Measurements from ENCODE around the gene FOLR3.

DNA sequence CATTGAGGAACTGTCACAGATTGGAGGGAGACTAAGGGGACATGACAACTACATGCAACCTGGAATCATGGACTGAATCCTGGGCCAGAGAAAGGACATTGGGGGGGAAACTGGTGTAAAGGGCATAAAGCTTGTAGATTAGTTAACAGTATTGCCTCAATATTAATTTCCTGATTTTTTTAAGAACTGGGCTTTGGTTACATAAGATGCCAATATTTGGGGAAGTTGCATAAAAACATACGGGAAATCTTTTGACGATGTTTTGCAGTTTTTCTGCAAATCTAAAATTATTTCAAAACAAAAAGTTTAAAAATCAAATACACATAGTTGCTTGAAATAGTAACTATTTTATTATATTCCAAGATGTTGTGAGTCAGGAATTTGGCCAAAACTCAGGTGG lies 2.9 kb upstream of the FOLR3 start:
- TF ChIP-seq, protein P1, sequence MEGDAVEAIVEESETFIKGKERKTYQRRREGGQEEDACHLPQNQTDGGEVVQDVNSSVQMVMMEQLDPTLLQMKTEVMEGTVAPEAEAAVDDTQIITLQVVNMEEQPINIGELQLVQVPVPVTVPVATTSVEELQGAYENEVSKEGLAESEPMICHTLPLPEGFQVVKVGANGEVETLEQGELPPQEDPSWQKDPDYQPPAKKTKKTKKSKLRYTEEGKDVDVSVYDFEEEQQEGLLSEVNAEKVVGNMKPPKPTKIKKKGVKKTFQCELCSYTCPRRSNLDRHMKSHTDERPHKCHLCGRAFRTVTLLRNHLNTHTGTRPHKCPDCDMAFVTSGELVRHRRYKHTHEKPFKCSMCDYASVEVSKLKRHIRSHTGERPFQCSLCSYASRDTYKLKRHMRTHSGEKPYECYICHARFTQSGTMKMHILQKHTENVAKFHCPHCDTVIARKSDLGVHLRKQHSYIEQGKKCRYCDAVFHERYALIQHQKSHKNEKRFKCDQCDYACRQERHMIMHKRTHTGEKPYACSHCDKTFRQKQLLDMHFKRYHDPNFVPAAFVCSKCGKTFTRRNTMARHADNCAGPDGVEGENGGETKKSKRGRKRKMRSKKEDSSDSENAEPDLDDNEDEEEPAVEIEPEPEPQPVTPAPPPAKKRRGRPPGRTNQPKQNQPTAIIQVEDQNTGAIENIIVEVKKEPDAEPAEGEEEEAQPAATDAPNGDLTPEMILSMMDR (IDR thresholded peaks at IDR 0.05): no peak
- TF ChIP-seq POLR2A (IDR thresholded peaks at IDR 0.05): no peak

All from body of pancreas (tissue), 4 donors.